Measurements from ENCODE around the gene PGGT1B.

Gene PGGT1B

DNA sequence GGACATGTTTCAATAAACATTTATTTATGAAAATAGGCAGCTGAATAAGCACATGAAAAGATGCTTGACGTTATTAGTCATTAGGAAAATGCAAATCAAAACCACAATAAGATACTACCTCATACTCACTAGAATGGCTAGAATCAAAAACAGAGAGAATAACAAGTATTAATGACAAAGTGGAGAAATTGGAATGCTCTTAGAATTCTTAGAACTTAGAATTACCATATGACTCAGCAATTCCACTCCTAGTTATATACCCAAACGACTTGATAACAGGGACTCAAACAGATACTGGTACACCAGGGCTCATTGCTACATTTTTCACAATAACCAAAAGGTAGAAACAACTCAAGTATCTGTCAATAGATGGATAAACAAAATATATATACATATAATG is 77.9 kb downstream of the PGGT1B start:
- no peak for DNase-seq (ENCODE audit: low read depth in 2 of 3, low spot score in 1 of 3)

DNA sequence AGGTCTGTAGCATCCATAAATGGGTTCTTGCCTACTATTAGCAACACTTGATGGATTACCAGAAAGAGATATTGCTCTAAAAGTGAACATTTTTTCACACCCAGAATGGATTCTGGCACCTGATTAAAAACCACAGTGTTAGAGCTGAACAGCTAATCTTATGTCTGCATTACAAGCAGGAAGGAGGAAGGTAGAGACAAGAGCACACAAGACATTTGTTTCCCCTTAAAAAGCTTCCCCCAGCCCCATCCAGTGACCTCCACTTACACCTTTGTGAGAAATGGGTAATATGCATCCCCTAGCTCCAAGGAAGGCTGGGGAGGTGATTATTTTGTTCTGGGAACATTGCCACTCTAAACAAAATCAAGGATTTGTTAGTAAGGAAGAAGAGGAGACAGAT is 80.9 kb downstream of the PGGT1B start:
- no peak for DNase-seq (ENCODE audit: low read depth in 2 of 3, low spot score in 1 of 3)

DNA sequence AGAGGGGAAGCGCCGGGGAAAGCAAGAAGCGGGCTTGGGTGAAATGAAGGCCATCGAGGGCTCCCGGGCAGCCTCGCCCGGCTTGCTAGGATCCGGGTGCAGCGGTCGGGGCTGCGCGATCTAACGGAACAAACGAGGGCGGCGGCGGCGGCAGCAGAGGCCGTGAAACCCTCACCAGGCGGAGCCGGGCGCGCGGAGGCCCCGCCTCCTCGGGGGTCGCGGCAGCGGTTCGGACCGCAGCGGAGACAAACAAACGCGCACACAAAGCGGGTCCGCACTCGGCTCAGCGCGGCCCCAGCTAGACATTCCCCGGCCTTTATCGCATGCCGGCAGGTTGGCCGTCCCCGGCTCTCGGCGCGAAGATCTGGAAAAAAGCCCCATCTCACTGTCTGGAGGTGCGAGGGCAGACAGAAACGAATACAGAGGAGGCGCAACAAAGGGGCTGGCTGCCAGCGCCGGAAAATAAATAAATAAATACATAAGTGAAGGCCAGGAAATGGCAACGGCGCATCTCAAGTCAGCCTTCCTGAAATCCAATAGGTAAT is 82.4 kb downstream of the PGGT1B start:
- no peak for DNase-seq (ENCODE audit: low read depth in 2 of 3, low spot score in 1 of 3)

DNA sequence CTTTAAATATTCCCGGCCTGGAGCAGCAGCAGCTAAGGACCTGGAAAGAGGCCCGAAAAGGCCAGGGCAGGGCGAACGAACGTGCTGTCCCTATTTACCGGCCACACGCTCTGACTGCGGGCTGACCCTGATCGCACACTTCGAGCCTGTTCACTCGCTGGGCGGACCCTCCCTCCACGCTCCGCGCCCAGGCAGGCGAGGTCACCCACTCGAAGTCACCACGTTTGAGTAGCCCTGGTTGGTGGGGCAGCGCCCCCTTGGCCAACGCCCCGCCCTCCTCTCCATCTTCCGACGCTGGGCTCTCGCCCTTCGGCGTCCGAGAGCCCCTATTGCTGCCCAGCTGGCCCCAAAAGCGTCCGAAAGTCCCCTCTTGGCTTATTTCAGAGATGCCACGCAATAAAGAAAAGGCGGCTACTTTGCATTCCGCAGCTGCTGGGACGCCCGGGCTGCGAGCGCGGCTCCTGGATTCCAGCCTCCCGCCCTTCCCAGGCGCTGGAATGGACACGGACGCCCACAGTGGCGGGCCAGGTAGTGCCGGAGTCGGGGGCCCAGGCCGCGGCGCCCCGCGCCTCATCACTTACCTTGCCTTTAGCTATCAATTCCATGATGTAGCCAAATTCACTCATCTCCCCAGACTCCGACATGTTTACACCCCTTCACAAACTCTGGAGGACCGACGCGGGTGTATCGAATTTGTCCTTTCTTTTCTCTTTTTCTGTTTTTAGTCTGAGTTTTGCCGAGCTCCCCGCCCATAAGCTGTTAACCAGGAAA is 83.1 kb downstream of the PGGT1B start:
- DNase-seq (ENCODE audit: low read depth in 2 of 3, low spot score in 1 of 3) = no peak

DNA sequence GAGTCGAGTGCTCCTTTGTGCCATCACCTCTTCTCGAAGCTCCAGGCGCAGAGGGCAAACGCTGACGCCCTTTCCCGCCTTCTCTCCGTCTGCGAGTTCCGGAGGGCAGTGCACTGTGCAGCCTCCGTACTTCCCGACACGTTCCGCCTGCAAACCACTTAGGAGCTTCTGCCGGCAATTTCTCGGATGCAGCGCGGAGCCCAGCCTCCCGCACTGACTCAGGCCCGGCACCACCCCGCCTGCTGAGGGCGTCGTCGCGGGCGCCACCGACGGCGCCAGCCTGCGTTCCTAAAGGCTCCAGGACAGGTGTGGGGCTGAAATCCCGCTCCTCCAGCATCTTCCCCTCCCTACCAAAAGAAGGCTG is 83.7 kb downstream of the PGGT1B start:
- DNase-seq (ENCODE audit: low read depth in 2 of 3, low spot score in 1 of 3) = no peak

DNA sequence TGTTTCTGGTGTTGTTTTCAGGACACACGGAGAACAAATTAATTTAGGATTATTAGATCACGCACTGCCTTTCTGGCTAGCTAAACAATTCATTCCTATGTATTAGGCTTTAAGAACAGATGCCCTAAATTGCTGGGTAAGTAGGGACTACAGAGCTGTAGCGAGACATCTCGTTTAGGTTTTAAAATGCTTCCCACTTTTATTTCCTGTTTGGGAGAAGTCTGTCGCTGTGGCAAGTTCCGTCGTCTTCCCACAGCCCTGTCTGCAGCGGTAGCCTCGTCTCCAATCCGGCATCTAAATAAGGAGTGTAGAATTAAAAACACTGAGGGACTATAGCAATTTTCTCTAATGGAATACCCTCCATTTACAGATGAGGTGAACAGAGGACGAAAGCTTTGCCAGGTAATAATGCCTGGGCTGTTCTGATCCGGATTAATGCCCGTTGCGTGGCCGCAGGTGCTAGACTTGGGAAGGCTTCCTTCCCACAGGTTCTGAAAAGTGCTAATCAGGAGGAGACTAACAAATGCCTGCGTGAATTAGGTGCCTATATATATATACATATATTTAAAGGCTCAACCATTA is 91.7 kb downstream of the PGGT1B start:
- no peak for DNase-seq (ENCODE audit: low read depth in 2 of 3, low spot score in 1 of 3)

DNA sequence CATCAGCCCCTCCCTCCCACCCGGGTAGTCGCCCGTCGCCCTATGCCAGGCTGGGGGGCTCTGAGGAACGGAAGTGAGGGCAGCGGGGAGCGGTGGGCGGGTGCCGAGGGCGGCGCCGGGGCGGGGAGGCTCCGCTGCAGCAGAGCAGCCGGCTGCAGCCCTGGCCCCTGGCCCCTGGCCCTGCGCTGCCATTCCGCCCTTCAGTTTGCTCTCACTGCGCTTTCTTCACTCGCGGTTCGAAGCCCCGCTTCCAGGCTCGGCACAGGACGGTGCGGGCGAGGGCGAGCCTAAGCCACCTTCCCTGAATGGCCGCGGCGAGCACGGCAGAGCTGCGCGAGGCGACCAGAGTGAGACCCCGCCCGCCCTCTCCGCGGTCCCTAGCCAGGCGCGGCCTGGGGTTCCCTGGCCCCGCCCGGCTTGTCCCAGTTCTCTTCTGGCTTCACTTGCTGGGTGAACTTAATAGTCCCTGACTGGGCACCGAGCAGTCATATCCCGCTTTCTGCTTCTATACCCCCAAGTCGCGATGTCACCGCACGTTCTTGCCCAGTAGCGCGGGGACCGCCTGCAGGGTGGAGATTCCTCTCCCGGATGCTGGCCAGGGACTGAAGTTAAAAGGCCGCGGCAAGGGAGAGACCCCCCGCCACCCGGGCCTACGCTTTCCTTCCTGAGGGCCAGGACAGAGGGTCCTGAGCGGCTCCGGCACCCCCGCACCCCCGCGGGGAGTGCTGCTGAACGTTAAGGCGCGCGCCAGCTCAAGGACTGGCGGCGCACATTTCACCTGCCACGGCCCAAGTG is 92.3 kb downstream of the PGGT1B start:
- DNase-seq (ENCODE audit: low read depth in 2 of 3, low spot score in 1 of 3) = no peak

DNA sequence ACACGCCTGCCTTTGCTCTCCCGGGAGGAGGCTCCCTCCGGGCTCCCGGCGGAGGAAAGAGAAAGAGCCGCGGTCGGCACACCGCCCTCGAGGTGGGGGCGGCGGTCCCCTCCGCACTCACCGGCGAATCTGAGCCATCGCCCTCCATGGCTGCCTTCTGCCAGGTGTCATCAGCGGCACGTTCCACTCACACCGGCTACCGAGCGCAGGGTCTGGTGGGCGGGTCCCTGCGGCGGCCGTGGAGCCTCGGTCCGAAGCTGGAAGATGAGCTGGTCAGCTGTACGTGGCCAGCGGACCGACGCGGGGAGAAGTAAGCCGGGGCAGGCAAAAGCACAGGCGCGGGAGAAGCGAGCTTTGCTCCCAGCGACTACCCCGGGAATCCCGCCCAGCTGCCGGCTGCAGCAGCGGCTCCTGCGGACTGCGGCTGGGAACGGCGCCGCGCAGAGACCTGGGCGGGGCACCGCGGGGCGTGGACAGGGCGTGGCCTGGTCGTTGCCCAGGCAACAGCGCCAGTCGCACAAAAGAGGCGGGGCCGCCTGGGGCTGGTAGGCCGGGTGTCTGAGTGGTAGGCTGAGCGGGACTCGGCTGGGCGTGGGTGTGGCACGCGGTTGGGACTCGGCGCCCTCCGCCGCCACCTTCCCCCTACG is 93.1 kb downstream of the PGGT1B start, which contains the start of gene TRIM36:
TSS of gene TRIM36 (minus strand) at position 422 of the 647 bp plus-strand sequence. CDS start at position 148, 274 bp downstream.
- peak; percentile 84 to 91 (median 90) for DNase-seq (ENCODE audit: low read depth in 2 of 3, low spot score in 1 of 3)

DNA sequence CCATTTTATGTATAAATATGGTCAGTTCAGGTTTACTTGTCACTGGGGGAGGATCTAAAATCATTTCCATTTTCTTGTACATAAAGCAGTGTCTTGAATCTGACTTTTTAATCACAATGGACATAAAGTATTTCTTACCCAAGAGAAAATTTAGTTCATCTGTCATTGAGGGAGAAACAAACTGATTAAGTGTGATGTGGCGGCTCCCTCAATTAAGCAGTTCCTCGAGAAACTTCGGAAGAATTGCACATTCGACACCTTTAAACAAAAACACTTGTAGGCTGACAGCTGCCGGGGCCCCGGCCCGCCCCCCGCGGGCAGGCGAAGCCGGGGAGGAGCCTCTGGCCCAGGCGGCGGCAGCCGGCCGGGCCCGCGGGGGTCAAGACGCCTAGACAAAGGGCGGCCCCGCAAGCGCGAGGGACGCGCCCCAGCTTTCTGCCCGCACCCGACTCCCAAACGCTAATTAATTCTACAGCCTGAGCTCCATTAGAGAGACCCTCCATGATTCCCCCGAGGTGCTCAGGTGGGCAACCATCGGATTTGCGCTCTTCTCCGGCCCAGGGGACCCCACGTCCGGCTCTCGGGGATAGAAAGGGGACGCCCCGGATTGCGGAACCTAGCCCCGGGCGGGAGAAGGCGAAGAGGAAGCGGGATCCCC is 93.7 kb downstream of the PGGT1B start:
- no peak for DNase-seq (ENCODE audit: low read depth in 2 of 3, low spot score in 1 of 3)

DNA sequence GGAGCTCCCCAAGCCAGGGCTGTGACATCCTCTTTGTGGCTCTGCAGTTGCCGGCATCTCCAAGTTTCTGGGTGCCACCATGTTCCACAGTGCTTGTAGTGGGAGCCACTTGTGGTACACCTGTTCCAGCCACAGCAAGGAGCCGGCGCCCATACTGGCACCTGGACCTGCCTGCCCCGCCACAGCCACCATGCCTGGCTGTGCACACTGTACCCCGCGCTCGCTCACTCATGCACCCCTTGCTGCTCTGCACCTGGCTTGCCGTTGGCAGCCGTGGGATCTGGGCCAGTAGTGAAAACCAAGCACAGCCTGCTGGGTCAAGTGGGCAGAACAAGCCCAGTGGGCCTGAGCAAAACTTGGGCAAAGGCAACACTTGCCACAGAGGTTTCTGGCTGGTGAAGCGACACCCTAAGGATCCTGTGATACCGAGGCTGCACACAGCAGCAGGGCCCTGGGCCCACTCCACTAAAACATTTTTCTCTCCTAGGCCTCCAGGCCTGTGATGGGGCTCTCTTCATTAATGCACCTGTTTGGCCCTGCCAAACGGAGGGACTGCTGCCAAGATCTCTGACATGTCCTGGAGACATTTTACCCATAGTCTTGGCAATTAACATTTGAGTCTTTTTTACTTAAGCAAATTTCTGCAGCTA is 95.8 kb downstream of the PGGT1B start:
- DNase-seq (ENCODE audit: low read depth in 2 of 3, low spot score in 1 of 3) = no peak

DNA sequence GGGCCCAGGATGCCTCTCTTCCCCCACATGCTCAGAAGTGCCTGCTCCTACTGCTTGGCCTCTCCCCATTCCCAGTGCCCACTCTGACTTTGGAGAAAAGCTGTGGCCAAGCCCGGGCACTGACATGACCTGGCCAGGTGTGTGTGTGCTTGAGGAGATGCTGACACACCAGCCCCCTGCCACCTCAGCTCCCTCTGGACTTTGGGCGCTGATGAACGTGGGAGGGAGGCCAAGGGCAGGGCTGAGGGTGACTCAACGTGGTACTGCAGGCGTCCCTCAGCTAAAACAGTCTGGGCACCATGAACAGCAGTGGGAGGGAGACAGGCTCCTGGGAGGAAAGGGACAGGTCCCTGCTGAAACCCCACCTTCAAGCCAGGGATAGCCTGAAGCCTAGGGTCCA is 96.9 kb downstream of the PGGT1B start:
- no peak for DNase-seq (ENCODE audit: low read depth in 2 of 3, low spot score in 1 of 3)

DNA sequence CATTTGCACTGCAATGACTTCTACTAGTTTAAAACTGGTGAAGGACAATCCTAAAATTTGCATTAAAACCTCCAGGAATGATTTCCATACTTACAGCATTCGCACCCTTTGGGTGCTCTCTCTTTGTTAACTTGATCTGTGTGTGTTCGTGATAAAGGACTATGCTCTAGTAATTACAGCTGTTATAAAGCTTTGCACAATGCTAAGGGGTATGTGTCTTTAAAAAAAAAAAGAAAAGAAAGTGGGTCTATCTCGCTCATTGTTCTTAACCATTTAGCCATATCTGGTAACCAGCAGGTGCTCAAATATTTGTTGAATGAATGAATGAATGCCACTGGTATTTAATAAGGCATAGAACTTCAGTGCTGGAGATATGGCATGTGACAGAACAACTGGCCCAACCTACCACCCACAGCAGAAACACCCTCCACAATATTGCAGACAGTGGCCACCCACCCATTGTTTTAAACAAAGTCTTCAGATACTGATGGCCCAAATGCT is 101.7 kb downstream of the PGGT1B start:
- DNase-seq (ENCODE audit: low read depth in 2 of 3, low spot score in 1 of 3) = no peak
